HepG2 (cell line): Measurements from ENCODE around the gene ISG20L2. TPM values are rescaled to one million over a fixed set of nuclear protein-coding genes. Genes with fewer than 3 reads are reported as not detected.
A peak's percentile ranks its signal among the peaks of the same experiment; 100 is the strongest.

ENCODE experiments used
- ARNT2 ChIP-seq: sonication (generic); formaldehyde crosslinking; IDR thresholded peaks from 2 replicates; pipeline ENCODE4 v1.8.0; 2022; ENCODE audit warnings: mild to moderate bottlenecking, low read depth, missing genetic modification reagents, moderate library complexity
- BCL6 ChIP-seq: IDR thresholded peaks from 2 replicates; pipeline ENCODE4 v1.6.1; 2016; ENCODE audit warnings: missing genetic modification reagents, missing compliant biosample characterization
- PRDM10 ChIP-seq: sonication (generic); formaldehyde crosslinking; IDR thresholded peaks from 2 replicates; pipeline ENCODE4 v1.4.0; 2020; ENCODE audit warnings: low read depth, missing genetic modification reagents
- RERE ChIP-seq: IDR thresholded peaks from 2 replicates; pipeline ENCODE4 v1.6.1; 2016; ENCODE audit warnings: low read depth, missing genetic modification reagents, missing compliant biosample characterization
- RFX3 ChIP-seq: IDR thresholded peaks from 2 replicates; pipeline ENCODE4 v1.6.1; 2016; ENCODE audit warnings: missing biosample characterization, missing genetic modification reagents
- SRY ChIP-seq: sonication (generic); formaldehyde crosslinking; IDR thresholded peaks from 2 replicates; pipeline ENCODE4 v1.8.0; 2022; ENCODE audit warnings: mild to moderate bottlenecking, missing genetic modification reagents
- TFAP4 ChIP-seq: sonication (generic); IDR thresholded peaks from 2 replicates; pipeline ENCODE4 v1.6.1; 2016; ENCODE audit warnings: low read depth, borderline replicate concordance
- TOPORS ChIP-seq: sonication (generic); formaldehyde crosslinking; IDR thresholded peaks from 2 replicates; pipeline ENCODE4 v1.8.0; 2023; ENCODE audit warnings: mild to moderate bottlenecking, missing genetic modification reagents
- XBP1 ChIP-seq: sonication (generic); formaldehyde crosslinking; IDR thresholded peaks from 2 replicates; pipeline ENCODE4 v1.5.0; 2020; ENCODE audit warnings: missing genetic modification reagents
- ZBTB1 ChIP-seq: sonication (generic); formaldehyde crosslinking; IDR thresholded peaks from 2 replicates; pipeline ENCODE4 v1.4.0; 2020; ENCODE audit warnings: missing genetic modification reagents, borderline replicate concordance
- ZMAT3 ChIP-seq: sonication (generic); formaldehyde crosslinking; conservative IDR thresholded peaks from 2 replicates; pipeline ENCODE4 v1.7.0; 2021; ENCODE audit warnings: missing genetic modification reagents
- ZNF12 ChIP-seq: sonication (generic); formaldehyde crosslinking; IDR thresholded peaks from 2 replicates; pipeline ENCODE4 v1.5.0; 2020; ENCODE audit warnings: missing genetic modification reagents
- ZNF24 ChIP-seq: fragments of 450-650 bp; IDR thresholded peaks from 2 replicates; pipeline ENCODE4 v1.6.1; 2017; ENCODE audit warnings: antibody characterized with exemption, mild to moderate bottlenecking
- ZNF431 ChIP-seq: sonication (generic); formaldehyde crosslinking; IDR thresholded peaks from 2 replicates; pipeline ENCODE4 v1.9.0; 2022; ENCODE audit warnings: missing genetic modification reagents, low read depth, mild to moderate bottlenecking, borderline replicate concordance
- ZNF496 ChIP-seq: sonication (generic); formaldehyde crosslinking; IDR thresholded peaks from 2 replicates; pipeline ENCODE4 v1.8.1; 2023; ENCODE audit warnings: mild to moderate bottlenecking, moderate library complexity, missing genetic modification reagents; ENCODE audit not compliant: insufficient replicate concordance
- ZNF782 ChIP-seq: sonication (generic); formaldehyde crosslinking; IDR thresholded peaks from 2 replicates; pipeline ENCODE4 v1.4.0; 2020; ENCODE audit warnings: missing genetic modification reagents, mild to moderate bottlenecking, borderline replicate concordance
- ZNF839 ChIP-seq: sonication (generic); formaldehyde crosslinking; IDR thresholded peaks from 2 replicates; pipeline ENCODE4 v1.4.0; 2020; ENCODE audit warnings: missing genetic modification reagents, mild to moderate bottlenecking, borderline replicate concordance
- ZNF841 ChIP-seq: sonication (generic); formaldehyde crosslinking; IDR thresholded peaks from 2 replicates; pipeline ENCODE4 v1.8.1; 2023; ENCODE audit warnings: missing genetic modification reagents, borderline replicate concordance
- ZSCAN21 ChIP-seq: sonication (generic); formaldehyde crosslinking; IDR thresholded peaks from 2 replicates; pipeline ENCODE4 v1.8.0; 2022; ENCODE audit warnings: mild to moderate bottlenecking, missing genetic modification reagents, moderate library complexity, borderline replicate concordance
- polyA plus RNA-seq, 8 experiments: library from polyadenylated mRNA; depleted of rRNA in 3 of 8; stranded (reverse) in 7 of 8; unstranded in 1 of 8; fragments of >200 nt; fragmentation: Illumina TruSeq in 4 of 8; extraction: Trizol in 4 of 8; gene quantifications; 2 replicates each; pipeline versions ENCODE4 v1.2.1 to v1.2.3, GENCODE V29; 2011 to 2016; ENCODE audit warnings: low read depth in 4 of 8, missing spikeins in 1 of 8, mixed read lengths in 1 of 8; ENCODE audit not compliant: insufficient read depth in 1 of 8
- total RNA-seq, 5 experiments: library from RNA; depleted of rRNA; stranded (reverse); fragments of >200 nt; fragmentation: Illumina TruSeq; extraction: Trizol; gene quantifications; 2 replicates each; pipeline ENCODE4 v1.2.3, GENCODE V29; 2016; ENCODE audit warnings: low read depth in 1 of 5

Gene ISG20L2
- total and polyA plus RNA-seq, 2 of the 13 experiments (the other 11 are each of a cell fraction or from before 2014, with no cell fraction given), result 19.8 to 21.3 TPM

GRCh38 chr1:156746728-156747631 lies 18.4 kb upstream of the ISG20L2 start (continued):
- TF ChIP-seq TFAP4, result peak; percentile 66
- no peak for TF ChIP-seq PRDM10 (CRISPR knock-in tag)
- no peak; the same call in 1 of the 2 replicates for TF ChIP-seq ZNF431 (CRISPR knock-in tag)
- TF ChIP-seq ZNF782 (CRISPR knock-in tag), result peak; percentile 14; the same call in 1 of the 2 replicates
- no peak for TF ChIP-seq ZSCAN21 (CRISPR knock-in tag)
- TF ChIP-seq XBP1 (CRISPR knock-in tag), result no peak
- TF ChIP-seq ZNF496 (CRISPR knock-in tag), result no peak
- TF ChIP-seq ZNF839 (CRISPR knock-in tag), result 0 out of 2 replicates have a peak, but pooled peaks have one; percentile 50
- no peak for TF ChIP-seq ZMAT3 (CRISPR knock-in tag)
- peak; percentile 82 for TF ChIP-seq RFX3 (CRISPR knock-in tag)
- TF ChIP-seq ZNF24, result no peak
- TF ChIP-seq RERE (CRISPR knock-in tag), result 0 out of 2 replicates have a peak, but pooled peaks have one; percentile 7
- TF ChIP-seq SRY (CRISPR knock-in tag), result no peak
- TF ChIP-seq ARNT2 (CRISPR knock-in tag), result peak; percentile 54; the same call in 1 of the 2 replicates
- no peak for TF ChIP-seq TOPORS
- TF ChIP-seq ZNF841 (CRISPR knock-in tag), result no peak
- TF ChIP-seq ZNF12 (CRISPR knock-in tag), result no peak
- no peak for TF ChIP-seq ZBTB1 (CRISPR knock-in tag)
- peak; percentile 40; the same call in 1 of the 2 replicates for TF ChIP-seq BCL6
